ENCODE results near the gene LYSMD2.
"Not testable (repeated sequence)": the region's sequence is repeated elsewhere in the genome, so short reads cannot be mapped to it uniquely, and the experiment has no call there.

The LYSMD2 gene, protein sequence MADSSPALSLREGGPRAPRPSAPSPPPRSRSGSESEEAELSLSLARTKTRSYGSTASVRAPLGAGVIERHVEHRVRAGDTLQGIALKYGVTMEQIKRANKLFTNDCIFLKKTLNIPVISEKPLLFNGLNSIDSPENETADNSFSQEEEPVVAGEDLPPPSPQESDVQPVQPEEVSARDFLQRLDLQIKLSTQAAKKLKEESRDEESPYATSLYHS

DNA sequence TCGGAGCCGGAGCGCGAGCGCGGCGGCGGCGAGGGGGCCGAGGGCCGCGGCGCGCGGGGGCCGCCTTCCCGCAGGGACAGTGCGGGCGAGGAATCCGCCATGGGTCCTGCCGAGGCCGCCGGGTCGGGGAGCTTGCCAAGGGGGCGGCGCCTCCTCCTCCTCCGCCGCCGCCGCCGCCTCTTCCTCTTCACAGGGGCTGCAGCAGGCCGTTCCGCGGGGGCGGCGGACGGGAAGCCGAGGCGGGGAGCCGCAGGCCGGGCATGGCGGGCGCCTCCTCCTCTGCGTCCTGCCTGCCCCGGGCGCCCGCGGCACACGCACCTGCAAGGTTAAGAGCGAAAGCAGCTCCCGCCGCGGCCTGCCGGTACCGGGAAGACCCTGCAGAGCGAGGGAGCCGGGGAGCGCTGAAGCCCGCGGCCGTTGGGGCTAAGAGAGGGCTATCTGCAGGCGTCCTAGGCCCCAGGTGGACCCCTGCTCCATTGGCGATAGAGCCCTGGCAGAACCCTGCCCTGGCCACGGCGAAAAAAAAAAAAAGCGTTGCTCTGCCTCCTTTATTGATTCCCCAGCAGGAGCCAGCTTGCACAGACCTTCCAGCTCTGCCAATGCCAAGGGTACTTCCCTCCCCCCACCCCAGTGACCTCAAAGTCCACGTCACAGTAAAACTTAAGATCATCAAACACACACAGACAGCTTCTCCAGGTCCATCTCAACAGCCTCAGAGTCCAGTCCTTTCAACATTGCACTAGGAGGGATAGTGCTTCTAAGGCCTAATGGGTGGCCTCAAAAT is at the start of gene LYSMD2:
LYSMD2 (minus strand) TSS at position 134 of the 784 bp plus-strand sequence; CDS start at position 101, 33 bp downstream.
- DNase-seq, result peak in 1 of 2 donors; percentile 69

DNA sequence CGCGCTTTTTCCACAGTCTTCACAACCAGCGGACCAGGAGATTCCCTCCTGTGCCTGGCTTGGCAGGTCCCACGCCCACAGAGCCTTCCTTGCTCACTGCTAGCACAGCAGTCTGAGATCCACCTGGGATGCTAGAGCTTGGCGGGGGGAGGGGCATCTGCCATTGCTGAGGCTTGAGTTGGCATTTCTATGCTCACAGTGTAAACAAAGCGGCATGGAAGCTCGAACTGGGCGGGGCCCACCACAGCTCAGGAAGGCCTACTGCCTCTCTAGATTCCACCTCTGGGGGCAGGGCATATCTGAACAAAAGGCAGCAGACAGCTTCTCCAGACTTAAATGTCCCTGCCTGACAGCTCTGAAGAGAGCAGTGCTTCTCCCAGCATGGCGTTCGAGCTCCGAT is 49.7 kb upstream of the LYSMD2 start:
- not testable (repeated sequence) for DNase-seq

DNA sequence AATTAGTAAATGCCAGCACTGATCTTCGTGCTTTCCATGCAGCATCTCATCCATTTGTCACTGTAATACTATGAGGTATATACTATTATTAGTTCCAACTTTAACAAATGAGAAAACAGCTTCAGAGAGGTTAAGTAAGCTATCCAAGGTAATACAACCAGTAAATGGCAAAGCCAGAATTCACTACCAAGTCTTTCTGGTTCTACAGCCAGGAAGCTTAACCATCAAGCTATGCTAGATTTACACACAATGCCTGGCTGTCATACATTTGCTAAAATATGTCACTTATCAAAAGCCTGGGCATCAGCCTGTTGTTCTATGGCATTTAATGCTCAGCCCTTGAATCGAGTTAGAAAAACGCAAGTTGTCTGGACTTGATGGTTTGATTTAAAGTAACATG is 46.5 kb upstream of the LYSMD2 start:
- no peak for DNase-seq

DNA sequence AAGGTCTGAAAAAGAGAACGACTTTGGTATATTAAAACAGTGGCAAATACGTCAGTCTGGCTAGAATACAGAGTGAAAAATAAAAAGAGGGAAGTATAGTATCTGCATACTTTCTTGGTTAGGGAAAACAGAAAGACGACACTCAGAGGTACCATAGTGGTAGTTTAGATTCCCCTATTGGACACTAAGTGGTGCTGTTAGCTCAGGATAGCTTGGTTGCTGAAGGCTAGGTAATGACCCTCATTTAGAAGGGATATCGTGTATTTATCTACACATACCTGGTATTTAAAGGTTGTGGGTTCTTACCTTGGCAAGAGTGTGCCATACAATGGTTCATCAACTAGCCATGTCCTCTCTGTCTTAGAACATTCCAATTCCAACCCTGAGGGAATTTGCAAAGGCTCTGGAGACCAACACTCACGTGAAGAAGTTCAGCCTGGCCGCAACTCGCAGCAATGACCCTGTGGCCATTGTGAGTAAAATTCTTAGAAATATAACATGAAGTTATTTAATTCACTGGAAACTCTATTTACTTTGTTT is 45.0 kb upstream of the LYSMD2 start:
- no peak for DNase-seq

DNA sequence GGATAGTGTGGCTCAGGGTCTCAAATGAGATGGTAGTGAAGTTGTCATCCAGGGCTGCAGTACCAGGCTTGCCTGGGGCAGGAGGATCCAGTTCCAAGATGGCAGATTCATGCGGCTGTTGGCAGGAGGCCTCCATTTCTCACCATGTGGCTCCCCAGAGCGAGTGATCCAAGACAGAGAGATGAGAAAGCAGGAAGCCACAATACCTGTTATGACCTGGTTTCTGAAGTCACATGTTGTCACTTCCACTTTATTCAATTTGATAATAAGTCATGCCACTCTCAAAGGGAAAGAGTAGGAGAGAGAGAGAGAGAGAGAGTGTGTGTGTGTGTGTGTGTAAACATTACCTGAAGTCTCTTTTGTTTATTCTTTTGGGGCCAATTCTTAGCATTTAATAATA is 44.1 kb upstream of the LYSMD2 start:
- DNase-seq, result no peak

DNA sequence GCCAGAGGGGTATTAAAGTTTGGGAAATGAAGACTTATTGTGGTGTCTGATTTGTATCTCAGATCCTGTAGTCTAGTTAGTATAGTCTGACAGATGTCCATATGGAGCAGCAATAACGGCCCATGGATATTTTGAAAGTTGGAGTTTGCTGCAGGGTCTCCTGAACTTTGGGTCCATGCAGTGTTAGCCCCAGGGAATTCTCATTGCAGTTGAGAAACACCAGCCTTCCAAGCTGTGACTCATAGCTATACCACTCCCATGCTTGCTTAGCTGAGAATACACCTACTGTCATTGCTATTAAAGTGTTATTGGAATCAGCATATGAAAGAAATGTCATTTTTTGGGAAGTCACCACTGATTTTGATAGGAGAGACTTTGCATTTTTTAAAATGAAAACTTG is 43.2 kb upstream of the LYSMD2 start:
- DNase-seq, result no peak

DNA sequence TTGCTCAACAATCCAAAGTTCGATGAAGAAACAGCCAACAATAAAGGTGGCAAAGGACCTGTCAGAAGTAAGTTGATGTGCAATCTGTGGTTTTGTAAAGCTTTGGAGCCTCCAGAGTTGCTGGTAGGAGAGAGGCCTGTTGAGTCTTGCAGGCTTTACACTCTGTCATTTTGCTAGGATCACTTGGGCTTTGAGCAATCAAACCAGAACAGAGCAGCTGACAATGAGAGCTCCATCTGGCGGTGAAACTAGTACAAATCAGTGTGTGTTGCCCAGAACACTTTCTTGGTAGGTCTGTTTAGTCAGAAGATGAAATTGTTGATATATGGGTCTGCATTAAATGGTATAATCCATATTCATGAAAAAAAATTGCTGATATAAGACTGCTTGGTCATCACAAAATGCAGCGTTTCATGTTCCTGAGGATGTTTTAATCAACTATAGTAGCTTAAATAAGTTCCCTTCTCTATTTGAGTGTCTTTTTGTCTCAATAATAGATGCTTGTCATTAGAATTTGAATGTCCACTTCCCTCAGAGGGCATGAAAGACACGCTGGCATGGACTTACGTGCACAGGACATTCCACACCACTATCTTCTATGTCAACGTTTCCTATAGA is 39.6 kb upstream of the LYSMD2 start:
- DNase-seq, result peak; percentile 78 to 92

DNA sequence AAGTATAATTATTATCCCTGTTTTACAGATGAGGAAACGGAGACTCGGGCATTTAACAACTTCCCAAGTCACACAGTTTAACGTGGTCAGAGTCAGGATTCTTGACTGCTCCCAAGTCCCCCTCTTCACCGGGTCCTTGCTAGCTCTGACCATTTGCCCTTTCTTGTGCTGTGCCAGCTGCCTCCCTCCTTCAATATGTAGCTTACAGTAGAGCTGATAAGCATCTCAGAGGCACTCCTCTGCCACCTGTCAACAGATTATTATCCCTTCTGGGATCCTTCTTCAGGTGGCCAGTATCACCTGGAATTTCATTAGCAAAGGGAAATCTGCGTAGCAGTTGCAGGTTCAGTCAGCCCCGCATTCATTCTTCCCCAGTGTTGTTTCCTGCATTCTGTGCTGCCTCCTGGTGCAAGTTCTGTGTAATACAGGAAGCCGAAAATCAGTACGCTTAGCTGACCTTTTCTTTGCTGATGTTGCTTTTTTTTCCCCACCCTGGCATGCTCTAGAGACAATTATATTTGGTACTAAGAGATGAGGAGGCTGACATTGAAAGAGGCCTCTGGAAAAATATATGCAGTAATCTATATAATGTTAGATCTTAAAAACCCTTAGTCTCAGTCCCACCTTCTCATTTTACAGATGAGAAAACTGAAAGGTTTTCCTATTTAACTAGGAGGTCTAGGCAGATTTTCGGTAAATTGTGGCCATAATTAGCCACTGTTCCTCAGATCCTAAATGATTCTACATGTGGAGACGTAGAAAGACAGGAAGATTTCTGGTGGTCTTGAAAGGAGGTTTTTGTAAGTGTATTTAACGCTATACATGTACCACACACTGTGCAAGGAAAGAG is 38.7 kb upstream of the LYSMD2 start:
- peak; percentile 26 to 79 for DNase-seq

DNA sequence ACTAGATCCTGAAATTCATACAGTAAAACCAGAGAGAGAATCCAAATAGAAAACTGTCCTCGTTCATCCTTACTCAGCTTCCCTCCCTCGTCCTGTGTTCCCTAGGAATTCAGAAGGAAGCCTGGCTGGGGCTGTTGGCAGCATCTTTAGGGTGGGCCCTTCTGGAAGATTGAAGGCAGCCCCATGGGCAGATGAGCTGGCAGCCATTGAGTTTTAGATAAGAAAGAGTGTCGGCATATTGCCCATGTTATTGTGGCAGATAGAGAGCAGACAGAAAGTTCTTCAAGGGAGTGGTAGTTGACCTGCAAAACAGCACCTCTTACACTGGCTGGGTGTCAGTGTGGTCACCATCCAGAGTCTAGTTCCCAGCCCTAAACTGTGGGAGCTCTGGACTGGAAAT is 37.5 kb upstream of the LYSMD2 start:
- DNase-seq, result no peak

DNA sequence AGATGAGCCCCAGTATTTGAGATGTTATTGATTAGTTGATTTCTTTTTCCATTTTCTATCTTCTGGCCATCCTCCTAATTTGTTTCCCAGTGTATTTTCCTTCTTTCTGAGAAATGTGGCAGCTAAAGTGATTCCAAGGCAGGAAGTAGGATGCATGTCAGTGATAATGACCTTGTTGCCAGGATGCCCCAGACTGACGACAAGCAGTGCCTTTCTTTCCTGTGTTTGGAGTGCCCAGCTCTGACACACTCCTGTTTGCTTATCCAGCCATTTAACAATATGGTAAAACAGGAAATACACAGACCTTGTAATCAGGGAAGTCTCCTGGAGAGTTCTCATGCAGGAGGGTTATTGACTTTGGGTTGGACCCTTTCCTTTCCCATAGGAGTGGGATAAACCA is 34.3 kb upstream of the LYSMD2 start:
- no peak for DNase-seq

DNA sequence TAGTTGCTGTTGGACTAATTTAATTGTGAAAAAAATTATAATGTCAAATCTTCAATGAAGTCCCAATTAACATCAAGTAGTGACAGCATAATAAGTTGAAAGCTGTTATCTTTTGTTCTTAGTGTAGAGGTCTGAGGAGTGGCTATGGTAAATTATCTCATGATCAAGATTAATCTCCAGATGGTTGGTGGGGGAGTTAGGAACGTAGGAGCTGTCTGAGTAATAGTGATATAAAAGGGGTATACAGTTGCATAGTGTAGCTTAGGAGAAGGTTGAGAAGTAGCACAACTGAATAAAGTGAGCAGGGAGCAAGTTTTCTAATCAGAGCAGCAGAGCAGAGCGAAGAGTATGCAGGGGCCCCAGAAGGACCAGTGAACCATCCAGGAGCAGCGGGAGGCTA is 33.4 kb upstream of the LYSMD2 start:
- no peak for DNase-seq

DNA sequence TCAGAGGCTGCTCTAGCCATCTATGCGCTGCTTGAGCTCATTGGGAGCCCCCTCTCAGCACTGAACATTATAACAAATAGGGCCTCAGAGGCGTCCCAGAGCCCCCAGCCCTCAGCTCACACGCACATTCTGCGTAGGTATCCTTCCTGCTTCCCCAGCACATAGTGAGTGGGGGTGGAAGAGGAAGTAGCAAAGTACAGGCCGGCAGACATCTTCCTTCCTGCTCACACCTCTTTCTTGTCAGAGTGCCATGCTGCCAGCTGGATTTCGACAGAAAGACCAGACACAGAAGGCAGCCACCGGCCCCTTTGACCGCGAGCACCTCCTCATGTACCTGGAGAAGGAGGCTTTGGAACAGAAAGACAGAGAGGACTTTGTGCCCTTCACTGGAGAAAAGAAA is 30.6 kb upstream of the LYSMD2 start:
- DNase-seq, result peak in 1 of 2 donors; percentile 26

DNA sequence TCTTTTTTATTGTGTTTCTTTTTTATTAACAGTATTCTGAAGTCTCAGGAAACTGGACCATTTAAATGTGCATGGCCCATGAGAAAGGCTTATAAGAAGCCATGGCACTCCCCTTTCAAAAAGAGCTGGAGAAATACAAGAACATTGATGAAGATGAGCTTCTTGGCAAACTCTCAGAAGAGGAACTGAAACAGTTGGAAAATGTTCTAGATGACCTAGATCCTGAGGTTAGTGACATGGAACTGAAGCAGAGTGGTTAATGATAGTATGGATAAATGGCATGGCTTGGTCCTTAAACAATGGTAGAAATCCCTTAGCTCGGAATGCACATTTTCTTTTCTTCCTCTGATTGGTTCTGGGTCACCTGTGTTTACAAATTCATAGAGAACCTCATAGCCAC is 28.9 kb upstream of the LYSMD2 start:
- peak; percentile 29 to 51 for DNase-seq

DNA sequence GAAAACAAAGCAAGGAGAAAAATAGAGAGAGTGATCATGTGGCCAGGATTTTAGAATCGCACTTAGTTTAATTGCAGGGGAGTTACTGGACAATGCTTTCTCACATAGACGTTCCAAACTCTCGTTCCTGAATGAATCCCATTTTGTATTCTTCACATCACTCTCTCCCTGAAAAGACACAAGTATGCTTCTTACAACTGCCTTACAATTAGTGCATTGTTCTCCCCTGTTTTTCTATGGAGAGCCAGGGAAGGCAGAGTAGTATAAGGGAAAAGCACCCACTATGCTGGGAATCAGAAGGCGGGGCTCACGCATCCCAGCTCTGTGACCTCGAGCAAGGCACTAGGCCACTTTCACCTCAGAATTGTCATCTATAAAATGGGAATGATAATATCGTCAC is 28.3 kb upstream of the LYSMD2 start:
- DNase-seq, result no peak

DNA sequence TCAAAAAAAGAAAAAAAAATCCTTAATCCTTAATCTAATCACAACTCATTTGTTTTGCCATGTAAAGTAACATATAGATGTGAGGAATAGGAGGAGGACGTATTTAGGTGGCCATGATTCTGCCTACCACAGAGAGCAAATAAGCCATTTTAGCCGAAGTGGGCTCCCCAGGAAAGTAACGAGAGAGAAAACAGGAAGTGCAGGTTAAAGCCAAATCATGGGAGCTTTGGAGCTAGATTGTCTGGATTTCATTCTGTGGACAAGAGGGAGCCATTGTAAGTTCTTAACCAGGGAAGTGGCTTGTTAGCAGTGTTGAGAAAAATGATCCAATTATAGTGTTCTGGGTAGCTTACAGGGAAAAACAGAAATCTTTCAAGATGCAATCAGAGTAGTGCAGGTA is 23.4 kb upstream of the LYSMD2 start:
- no peak for DNase-seq

DNA sequence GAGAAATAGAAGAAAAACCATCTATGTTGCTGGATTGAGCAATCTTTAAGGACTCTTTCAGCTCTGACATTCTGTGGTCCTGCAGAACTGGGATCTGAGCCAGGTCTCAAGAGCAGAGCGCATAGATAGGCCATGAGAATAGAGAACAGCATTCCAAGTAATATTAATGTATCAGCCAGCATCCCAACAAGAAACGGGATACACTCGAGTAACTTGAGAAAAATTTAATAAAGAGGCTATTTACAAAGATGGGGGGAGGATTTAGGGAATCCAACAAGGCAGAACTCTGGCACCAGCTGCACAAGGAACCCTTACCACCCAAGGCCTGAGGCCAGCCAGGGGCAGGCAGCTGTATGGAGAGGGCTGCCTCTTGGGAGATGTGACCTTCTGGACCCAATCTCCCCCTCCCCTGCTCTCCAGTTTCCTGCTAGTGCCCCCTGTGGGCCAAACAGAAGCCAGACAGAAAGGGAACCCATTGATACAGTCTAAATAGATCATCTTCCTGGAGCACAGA is 22.2 kb upstream of the LYSMD2 start:
- DNase-seq, result peak in 1 of 2 donors; percentile 25

DNA sequence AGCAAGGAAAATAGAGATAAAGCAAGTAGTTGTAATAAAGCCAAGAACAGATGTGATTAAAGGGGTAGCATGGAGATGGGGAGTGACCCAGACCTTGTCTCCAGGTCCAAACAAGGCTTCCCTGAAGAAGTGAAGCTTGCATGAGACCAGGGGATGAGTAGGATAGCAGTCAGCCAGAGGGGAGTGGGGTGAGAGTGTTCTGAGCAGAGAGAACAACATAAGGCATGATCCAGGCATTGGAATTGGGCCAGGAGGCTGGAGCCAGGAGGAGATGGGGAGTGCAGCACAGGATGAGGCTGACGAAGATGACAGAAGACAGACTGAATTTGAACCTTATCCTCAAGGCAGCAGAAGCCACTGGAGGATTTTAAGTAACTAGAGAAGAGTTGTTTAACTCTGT is 21.2 kb upstream of the LYSMD2 start:
- no peak for DNase-seq

DNA sequence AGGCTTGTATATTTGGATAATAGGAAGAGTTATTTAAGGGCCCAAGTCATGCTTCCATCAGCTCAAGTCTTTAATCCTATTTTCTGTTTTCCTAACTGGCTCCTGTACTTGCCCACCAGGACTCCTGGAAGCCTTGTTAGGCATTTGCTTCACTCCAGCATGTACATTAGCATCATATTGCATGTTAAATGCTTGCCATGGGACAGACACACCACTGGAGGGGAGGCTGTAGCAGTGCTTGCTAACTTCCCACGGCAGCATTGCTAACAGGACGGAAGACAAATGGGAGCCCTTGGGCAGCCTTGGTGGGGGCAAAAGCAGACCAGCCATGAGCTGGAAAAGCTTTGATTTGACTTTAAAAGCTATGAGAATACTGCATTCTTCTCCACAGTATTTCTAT is 20.0 kb upstream of the LYSMD2 start:
- DNase-seq, result no peak

DNA sequence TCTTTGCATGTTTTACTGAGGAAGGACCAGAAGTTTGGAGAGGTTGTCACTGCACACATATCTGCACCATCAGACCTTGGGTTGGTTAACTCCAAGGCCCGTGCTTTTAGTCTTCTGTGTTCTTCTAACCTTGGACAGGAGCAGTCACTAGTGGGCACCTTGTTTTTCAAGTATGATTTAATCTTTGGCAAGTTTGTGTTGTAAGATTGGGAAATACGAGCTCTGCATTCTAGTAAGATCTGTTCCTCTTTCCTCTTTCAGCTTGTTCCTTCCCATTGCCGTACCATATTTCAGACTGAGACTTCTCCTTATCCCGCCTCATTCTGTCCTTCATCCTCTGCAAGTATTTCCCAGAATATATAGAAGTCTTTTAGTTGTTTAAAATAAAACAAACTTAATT is 19.0 kb upstream of the LYSMD2 start:
- peak; percentile 83 to 85 for DNase-seq

DNA sequence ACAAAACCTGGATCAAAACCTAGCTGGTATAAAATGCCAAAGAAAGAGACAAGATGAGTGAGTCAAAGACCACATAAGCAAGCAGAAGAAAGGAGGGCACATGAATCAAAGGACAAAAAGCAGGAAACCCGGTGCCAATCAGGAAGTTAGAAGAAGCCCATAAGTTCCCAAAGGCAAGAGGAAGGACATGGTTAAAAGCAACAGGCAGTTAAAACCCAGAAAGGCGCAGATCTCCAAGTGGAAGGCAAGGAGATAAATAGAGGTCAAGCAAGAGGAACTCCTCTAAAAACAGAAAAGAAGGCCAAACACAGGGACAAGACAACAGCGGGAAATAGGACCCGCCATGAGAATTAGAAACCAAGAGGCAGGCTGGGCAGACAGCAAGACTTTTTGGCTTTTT is 18.3 kb upstream of the LYSMD2 start:
- DNase-seq, result peak in 1 of 2 donors; percentile 20

DNA sequence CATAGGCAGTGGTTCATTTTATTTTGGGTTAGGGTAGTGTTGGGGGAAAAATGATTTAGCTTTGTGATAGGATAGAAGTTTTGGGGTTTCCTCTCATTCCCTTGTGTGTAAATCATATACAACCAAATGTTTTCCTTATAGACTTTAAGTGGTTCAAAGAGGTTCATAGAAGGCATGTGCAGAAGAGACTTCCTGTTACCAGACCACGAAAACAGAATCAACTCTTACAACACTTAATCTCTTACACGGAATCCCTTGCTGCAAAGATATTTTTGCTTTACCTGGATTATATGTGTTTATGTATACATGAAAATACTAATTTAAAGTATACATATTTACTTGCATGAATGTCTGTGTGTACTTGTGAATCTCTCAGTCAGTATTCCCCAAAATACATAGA is 16.8 kb upstream of the LYSMD2 start:
- DNase-seq, result no peak

DNA sequence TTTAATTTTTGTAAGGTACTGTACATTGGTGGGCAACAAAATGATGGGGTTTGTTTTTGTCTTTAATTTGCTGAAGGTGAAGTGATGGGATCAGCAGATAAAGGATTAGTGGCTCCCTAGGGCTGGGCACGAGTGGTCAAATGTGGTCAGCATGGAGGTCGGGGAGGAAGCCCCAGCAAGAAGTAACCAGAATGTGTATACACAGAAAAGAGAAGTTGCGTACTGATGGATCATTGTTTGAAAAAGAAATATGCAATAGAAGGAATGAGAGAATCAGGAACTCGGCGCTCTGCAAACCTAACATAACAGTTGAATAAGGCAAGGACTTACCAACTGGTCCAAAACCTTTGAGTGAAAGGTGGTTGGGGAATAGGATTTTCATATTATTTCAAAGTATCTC is 15.4 kb upstream of the LYSMD2 start:
- DNase-seq, result peak; percentile 64 to 66
